HG02623 (cell line): ENCODE results near the gene DHPS.
"Not testable (repeated sequence)": the region's sequence is repeated elsewhere in the genome, so short reads cannot be mapped to it uniquely, and the experiment has no call there.

Source experiments
- ATAC-seq: cut with Tn5 transposase; IDR thresholded peaks from one replicate; pipeline ENCODE4 v1.9.1; 2021; ENCODE audit warnings: moderate library complexity; ENCODE audit not compliant: unreplicated experiment

Gene DHPS

GRCh38 chr19:12705654-12706331 is 24.1 kb upstream of the DHPS start:
- ATAC-seq, result no peak

DNA sequence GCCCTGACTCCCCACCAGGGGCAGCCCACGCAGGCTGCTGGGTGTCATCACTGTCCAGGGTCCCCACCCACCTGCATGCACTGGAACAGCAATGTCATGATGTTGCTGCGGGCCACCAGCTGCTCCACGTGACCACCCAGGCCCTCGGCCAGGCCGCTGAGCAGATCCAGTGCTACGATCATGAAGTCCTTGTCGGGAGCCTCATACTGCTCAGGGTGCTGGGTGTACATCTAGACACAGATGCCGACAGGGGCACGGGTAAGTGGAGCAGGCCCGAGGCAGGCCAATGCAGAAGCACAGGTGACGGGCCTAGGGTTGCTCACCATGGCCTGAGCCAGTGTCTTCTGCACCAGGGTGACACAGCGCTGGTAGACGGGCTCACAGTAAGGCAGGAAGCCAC is 23.5 kb upstream of the DHPS start:
- ATAC-seq, result no peak

- no peak for ATAC-seq
Measured at GRCh38 chr19:12703046-12703445, 21.4 kb upstream of the DHPS start.

GRCh38 chr19:12701596-12702282 is 20.1 kb upstream of the DHPS start:
- ATAC-seq, result no peak

GRCh38 chr19:12698138-12698537 is 16.5 kb upstream of the DHPS start:
- ATAC-seq, result no peak

DNA sequence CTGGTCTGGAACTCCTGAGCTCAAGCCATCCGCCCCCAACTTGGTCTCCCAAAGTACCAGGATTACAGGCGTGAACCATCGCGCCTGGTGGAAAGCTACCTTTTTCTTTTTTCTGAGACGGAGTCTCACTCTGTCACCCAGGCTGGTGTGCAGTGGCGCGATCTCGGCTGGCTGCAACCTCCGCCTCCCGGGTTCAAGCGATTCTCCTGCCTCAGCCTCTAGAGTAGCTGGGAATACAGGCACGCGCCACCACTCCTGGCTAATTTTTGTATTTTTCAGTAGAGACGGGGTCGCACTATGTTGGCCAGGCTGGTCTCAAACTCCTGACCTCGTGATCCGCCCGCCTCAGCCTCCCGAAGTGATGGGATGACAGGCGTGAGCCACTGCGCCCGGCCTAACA is 15.7 kb upstream of the DHPS start:
- not testable (repeated sequence) for ATAC-seq

DNA sequence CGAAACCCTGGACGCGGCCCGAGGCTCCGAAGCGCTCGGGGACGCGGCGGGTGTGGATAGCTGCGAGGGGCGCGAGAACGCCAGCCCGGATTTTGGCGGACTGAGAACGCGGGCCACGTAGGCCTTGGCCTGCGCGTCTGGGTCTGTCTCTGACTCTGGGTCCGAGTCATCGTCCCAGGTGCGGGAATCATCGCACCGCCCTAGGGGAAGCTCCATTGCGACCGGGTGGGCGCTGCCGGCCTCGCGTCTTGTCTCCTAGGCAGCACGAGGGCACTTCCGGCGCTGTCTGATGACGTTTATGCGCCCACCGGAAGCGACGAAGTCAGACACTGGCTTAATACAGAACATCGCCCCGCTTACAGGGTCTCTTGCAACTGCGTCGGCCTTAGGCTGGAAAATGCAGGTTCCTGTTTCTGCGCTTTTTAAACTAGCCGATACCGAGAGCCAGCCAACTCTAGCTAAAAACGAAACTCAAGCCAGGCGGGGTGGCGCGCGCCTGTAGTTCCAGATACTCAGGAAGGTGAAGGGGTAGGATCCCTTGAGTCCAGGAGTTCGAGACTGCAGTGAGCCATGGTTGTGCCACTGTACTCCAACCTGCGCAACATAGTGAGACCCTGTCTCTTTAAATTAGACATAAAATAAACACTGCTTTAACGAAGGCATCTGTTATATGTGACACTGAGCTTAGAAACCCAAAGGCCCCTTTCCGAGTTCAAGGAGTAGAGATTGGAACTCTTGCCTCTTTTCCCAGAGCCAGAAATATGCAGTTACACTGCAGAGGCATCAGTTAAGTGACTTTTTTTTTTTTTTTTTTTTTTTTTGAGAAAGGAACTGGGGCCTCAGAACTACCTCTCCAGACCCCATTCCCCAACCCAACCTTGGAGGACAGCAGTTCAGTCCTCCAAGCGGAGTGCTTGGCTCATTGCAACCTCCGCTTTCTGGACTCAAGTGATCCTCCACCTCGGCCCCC is 15.0 kb upstream of the DHPS start, which contains the start of gene FBXW9:
Gene FBXW9 (minus strand): TSS at position 266 of the 970 bp plus-strand sequence. CDS start 50 bp downstream, at position 216.
- ATAC-seq, result peak; percentile 57

GRCh38 chr19:12695997-12696365 is 14.3 kb upstream of the DHPS start:
- peak; percentile 30 for ATAC-seq

DNA sequence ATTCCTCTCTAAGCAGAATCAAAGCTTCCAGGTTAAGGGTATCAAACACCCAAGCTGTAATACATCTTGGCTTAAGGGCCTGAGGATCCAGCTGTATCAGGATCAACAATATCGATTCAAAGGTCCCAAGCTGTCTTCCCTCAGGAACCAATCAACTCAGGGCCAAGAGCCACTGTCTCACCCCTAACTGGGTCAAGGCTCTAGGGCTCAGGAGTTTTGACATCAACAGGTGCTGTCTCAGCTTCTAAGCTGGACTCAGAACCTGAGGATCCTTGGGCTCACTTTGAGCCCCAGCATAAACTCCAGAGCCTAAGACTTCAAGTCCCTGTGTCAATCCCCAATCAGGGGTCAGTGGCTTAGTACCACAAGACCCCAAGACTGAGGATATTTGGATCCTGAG is 13.8 kb upstream of the DHPS start:
- ATAC-seq, result no peak

GRCh38 chr19:12695096-12695495 is 13.4 kb upstream of the DHPS start:
- ATAC-seq, result no peak

DNA sequence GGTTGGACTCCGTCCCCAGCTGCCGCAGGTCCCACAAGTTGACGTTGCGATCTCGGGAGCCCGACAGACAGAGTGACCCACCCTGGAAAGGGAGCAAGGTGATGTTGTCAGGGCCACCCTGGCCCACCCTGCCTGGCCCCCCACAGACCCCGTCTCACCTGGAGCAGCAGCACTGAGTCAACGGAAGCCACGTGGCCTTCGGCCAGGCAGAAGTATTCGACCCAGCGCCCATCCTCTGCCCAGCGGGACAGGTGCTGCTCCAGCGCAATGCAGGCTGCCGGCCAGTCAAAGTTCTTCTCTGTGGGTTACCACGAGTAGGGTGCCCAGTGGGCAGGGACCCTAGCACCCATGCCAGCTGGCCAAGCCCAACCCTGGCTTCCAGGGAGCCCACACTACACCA is 13.0 kb upstream of the DHPS start:
- no peak for ATAC-seq

DNA sequence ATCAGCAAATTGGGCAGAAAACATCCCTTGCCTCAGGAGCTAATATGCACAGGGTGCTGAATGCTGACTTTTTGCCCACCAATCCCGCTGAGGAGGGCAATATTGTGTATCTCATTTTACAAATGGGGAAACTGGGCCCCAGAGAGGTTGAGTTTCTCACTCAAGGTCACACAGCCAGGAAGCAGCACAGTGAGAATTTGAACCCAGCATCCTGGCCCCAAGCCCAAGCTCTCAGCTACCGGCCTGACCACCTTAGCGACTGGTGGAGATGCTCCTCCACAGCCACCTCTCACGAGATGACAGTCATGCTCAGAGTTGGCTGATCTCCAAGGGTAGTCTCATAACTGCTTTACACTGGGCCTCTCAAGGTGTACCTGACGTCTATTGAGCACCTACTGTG is 11.3 kb upstream of the DHPS start:
- no peak for ATAC-seq

- no peak for ATAC-seq
Measured at GRCh38 chr19:12689581-12690216, 8.0 kb upstream of the DHPS start.

DNA sequence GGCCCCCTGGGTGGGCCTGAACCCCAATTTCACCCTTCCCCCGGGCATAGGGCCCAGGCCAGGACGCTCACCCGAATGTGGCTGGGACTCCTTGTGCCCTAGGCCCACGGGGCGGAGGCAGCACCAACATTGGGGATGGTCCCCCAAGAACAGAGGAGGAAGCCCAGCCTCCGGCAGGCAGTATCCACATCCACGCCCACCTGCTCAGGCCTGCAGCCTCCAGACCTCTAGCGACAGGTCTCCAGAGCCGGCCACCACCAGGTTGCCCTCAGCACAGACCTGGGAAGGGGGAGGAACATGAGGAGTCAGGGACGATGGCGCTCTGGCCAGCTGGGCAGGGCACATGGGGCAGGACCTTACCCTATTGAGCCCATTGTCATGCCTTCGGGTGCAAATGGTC is 7.3 kb upstream of the DHPS start:
- ATAC-seq, result no peak

GRCh38 chr19:12687496-12688196 is 6.0 kb upstream of the DHPS start, which contains the start of gene GNG14:
TSS of gene GNG14 (plus strand) at chr19:12687998. CDS start at chr19:12688049, 51 bp downstream.
- no peak for ATAC-seq

- no peak for ATAC-seq
Measured at GRCh38 chr19:12685831-12686230, 4.2 kb upstream of the DHPS start.

- ATAC-seq, result no peak
Measured at GRCh38 chr19:12680034-12680433, 1.6 kb downstream of the DHPS start.

DNA sequence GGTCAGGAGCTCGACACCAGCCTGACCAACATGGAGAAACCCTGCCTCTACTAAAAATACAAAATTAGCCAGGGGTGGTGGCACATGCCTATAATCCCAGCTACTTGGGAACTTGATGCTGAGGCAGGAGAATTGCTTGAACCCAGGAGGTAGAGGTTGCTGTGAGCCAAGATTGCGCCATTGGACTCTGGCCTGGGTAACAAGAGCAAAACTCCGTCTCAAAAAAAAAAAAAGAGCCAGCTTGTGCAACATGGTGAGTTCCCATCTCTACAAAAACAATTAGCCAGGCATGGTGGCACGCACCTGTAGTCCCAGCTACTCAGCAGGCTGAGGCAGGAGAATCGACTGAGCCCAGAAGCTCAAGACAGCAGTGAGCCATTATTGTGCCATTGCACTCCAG is 3.6 kb downstream of the DHPS start:
- ATAC-seq, result not testable (repeated sequence)

- no peak for ATAC-seq
Measured at GRCh38 chr19:12676928-12677327, 4.8 kb downstream of the DHPS start.

DNA sequence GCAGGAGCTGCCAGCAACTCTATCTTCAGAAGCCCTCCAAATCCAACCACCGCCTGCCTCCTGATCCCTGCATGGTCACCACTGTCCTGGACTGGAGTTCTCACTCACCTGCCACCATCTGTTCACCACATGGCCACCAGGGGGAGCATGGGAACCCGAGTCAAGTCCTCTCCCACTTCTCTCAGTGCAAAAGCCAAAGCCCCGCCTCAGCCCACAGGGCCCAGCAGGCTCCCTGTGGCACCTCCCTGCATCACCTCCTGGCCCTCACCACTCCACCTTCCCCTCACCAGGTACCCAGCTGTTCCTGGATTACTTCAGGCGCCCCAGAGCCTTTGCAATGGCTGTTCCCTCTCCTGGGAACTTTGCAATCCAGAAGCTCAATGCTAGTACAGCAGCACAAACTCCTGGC is 5.3 kb downstream of the DHPS start:
- ATAC-seq, result no peak
